ENCODE measurements around the gene ALK. TPM values are rescaled to one million over a fixed set of nuclear protein-coding genes. Genes with fewer than 3 reads are reported as not detected.

Gene ALK
- total RNA-seq, 1 donor: under 0.01 TPM

DNA sequence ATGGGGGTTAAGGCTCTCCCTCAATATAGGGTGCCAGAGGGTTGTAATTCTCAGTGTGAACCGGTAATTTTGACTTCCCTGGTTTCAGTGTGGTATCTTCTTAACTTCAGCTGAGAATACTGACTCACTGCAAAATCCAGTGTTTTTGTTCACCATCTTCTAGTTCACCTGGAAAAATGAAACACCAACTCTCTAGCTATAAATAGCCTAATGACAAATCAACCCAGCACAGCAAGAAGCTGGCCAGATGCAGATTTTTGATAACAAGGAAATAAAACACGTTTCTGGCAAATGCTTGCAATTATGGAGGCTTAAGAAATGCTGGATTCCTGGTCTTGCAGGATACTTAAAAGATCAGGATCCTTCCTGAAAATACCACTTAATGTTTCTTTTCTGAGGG lies 613.9 kb downstream of the ALK start:
- no peaks in the 10 kb centered on the region for H3K36me3 ChIP-seq (ENCODE audit: insufficient read depth, low read length)
- no peaks in the 10 kb centered on the region for H4K20me1 ChIP-seq (ENCODE audit: insufficient read depth, low read length)
- no peak overlapping the region for H3K27ac ChIP-seq (ENCODE audit: low read depth, low read length)
- no peak overlapping the region for H3K4me3 ChIP-seq (ENCODE audit: insufficient read depth, low read length)
- no peaks in the 10 kb centered on the region for H3K79me2 ChIP-seq (ENCODE audit: insufficient read depth, low read length)
- no peaks in the 10 kb centered on the region for H3K9me3 ChIP-seq (ENCODE audit: low read depth, low read length)
- H3K4me2 ChIP-seq (ENCODE audit: insufficient read depth, low read length): no peak overlapping the region
- H3K4me1 ChIP-seq (ENCODE audit: insufficient read depth, low read length): no peaks in the 10 kb centered on the region
- H2AFZ ChIP-seq (ENCODE audit: low read length): no peak overlapping the region
- TF ChIP-seq, protein P1, sequence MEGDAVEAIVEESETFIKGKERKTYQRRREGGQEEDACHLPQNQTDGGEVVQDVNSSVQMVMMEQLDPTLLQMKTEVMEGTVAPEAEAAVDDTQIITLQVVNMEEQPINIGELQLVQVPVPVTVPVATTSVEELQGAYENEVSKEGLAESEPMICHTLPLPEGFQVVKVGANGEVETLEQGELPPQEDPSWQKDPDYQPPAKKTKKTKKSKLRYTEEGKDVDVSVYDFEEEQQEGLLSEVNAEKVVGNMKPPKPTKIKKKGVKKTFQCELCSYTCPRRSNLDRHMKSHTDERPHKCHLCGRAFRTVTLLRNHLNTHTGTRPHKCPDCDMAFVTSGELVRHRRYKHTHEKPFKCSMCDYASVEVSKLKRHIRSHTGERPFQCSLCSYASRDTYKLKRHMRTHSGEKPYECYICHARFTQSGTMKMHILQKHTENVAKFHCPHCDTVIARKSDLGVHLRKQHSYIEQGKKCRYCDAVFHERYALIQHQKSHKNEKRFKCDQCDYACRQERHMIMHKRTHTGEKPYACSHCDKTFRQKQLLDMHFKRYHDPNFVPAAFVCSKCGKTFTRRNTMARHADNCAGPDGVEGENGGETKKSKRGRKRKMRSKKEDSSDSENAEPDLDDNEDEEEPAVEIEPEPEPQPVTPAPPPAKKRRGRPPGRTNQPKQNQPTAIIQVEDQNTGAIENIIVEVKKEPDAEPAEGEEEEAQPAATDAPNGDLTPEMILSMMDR (IDR thresholded peaks at IDR 0.05; ENCODE audit: extremely low read depth, low read depth, low read length): no peak
- no peak for DNase-seq (ENCODE audit: insufficient read length, low spot score, missing footprints)
- H3K27me3 ChIP-seq (ENCODE audit: insufficient read depth, low read length): peaks cover 9% of the 10 kb centered on the region

DNA sequence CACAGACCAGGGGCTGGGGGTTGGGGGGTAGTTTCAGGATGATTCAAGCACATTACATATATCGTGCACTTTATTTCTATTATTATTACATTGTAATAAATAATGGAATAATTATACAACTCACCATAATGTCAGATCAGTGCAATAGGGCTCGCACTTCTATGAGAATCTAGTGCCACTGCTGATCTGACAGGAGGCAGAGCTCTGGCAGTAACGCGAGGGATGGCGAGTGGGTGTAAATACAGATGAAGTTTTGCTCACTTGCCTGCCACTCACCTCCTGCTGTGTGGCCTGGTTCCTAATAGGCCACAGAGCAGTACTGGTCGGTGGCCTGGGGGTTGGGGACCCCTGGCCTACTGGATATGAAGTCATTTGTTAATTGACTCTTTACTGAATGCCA lies 615.6 kb downstream of the ALK start:
- Histone ChIP-seq H3K79me2 (ENCODE audit: insufficient read depth, low read length) (no peaks in the 10 kb centered on the region), H4K20me1 (ENCODE audit: insufficient read depth, low read length) (no peaks in the 10 kb centered on the region), H3K27ac (ENCODE audit: low read depth, low read length) (no peak overlapping the region), H2AFZ (ENCODE audit: low read length) (no peak overlapping the region), H3K27me3 (ENCODE audit: insufficient read depth, low read length) (peaks cover 9% of the 10 kb centered on the region), H3K4me2 (ENCODE audit: insufficient read depth, low read length) (no peak overlapping the region), H3K9me3 (ENCODE audit: low read depth, low read length) (no peaks in the 10 kb centered on the region), H3K36me3 (ENCODE audit: insufficient read depth, low read length) (no peaks in the 10 kb centered on the region), H3K4me3 (ENCODE audit: insufficient read depth, low read length) (no peak overlapping the region), H3K4me1 (ENCODE audit: insufficient read depth, low read length) (no peaks in the 10 kb centered on the region)
- TF ChIP-seq, protein P1 (IDR thresholded peaks at IDR 0.05; ENCODE audit: extremely low read depth, low read depth, low read length): no peak
- DNase-seq (ENCODE audit: insufficient read length, low spot score, missing footprints): no peak

DNA sequence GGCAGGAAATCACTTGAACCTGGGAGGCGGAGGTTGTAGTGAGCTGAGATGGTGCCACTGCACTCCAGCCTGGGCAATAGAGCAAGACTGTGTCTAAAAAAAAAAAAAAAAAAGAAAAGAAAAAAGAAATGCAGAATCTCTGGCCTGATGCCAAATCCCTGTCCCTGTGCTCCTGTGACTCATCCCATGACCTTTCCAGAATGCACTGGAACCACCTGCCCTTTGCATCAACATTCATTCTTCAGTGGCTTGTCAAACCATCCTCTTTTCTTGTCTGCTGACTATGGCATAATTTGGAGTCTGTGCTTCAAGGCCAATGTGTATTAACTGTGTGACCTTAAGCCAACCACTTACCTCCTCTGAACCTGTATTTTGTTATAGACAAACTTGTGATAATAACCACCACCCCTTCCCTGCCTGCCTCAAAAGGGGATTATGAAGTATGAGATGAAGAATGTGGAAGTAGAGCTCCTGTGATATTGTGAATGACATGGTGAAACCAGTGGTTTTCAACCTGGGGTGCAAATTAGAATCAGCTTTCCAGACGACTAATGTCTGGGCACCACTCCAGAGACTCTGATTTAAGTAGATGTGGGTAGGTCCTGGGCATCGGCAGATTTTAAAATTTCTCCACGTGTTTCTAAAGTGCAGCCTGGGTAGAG lies 616.9 kb downstream of the ALK start:
- Histone ChIP-seq H3K27ac (ENCODE audit: low read depth, low read length) (no peak overlapping the region), H3K9me3 (ENCODE audit: low read depth, low read length) (no peaks in the 10 kb centered on the region), H3K4me1 (ENCODE audit: insufficient read depth, low read length) (no peaks in the 10 kb centered on the region), H3K36me3 (ENCODE audit: insufficient read depth, low read length) (no peaks in the 10 kb centered on the region), H3K79me2 (ENCODE audit: insufficient read depth, low read length) (no peaks in the 10 kb centered on the region), H3K4me2 (ENCODE audit: insufficient read depth, low read length) (no peak overlapping the region), H3K27me3 (ENCODE audit: insufficient read depth, low read length) (peaks cover 6% of the 10 kb centered on the region), H3K4me3 (ENCODE audit: insufficient read depth, low read length) (no peak overlapping the region), H4K20me1 (ENCODE audit: insufficient read depth, low read length) (no peaks in the 10 kb centered on the region), H2AFZ (ENCODE audit: low read length) (no peak overlapping the region)
- DNase-seq (ENCODE audit: insufficient read length, low spot score, missing footprints): no peak
- TF ChIP-seq, protein P1 (IDR thresholded peaks at IDR 0.05; ENCODE audit: extremely low read depth, low read depth, low read length): no peak

DNA sequence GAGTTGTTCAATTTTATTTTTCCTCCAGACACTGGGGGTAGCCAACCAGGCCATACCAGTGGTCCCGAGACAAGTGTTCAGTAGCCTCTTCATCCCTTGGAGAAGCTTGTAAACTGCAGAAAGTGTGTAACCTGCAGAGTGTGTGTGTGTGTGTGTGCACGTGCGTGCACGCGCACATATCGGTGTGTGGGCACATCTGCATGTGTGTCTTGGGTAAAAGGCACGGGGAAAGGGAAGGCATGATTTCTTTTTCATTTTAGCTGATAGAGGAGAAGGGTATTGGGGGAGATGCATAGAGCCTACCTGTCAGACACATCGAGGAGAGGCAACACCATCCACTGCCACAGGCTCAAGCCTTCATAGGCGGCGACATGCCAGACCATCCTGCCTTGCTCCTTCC lies 624.8 kb downstream of the ALK start:
- no peak for DNase-seq (ENCODE audit: insufficient read length, low spot score, missing footprints)
- TF ChIP-seq, protein P1 (IDR thresholded peaks at IDR 0.05; ENCODE audit: extremely low read depth, low read depth, low read length): no peak
- H3K27me3 ChIP-seq (ENCODE audit: insufficient read depth, low read length): peaks cover 7% of the 10 kb centered on the region
- no peak overlapping the region for H2AFZ ChIP-seq (ENCODE audit: low read length)
- H3K27ac ChIP-seq (ENCODE audit: low read depth, low read length): no peak overlapping the region
- no peak overlapping the region for H3K4me2 ChIP-seq (ENCODE audit: insufficient read depth, low read length)
- H4K20me1 ChIP-seq (ENCODE audit: insufficient read depth, low read length): no peaks in the 10 kb centered on the region
- no peaks in the 10 kb centered on the region for H3K36me3 ChIP-seq (ENCODE audit: insufficient read depth, low read length)
- H3K4me3 ChIP-seq (ENCODE audit: insufficient read depth, low read length): no peak overlapping the region
- no peaks in the 10 kb centered on the region for H3K79me2 ChIP-seq (ENCODE audit: insufficient read depth, low read length)
- H3K4me1 ChIP-seq (ENCODE audit: insufficient read depth, low read length): no peaks in the 10 kb centered on the region
- H3K9me3 ChIP-seq (ENCODE audit: low read depth, low read length): no peaks in the 10 kb centered on the region

Data from osteoblast (primary cell).